ENCODE measurements around the gene URI1.

Gene URI1

GRCh38 chr19:30065680-30066606 lies 123.9 kb downstream of the URI1 start:
- H3K4me1 Mint-ChIP-seq: peaks cover 3% of the 10 kb centered on the region
- no peak for DNase-seq (ENCODE audit: low spot score in 2 of 2)
- H3K4me3 Mint-ChIP-seq: no peak overlapping the region
- ATAC-seq (ENCODE audit: low read depth): no peak
- H3K27me3 Mint-ChIP-seq: peaks cover 10% of the 10 kb centered on the region
- peaks cover 3% of the 10 kb centered on the region for H3K36me3 Mint-ChIP-seq
- H3K9me3 Mint-ChIP-seq: peaks cover 12% of the 10 kb centered on the region
- H3K27ac Mint-ChIP-seq: no peak overlapping the region
